A172 (cell line): ENCODE measurements around the gene KRTAP5-11. TPM values are rescaled to one million over a fixed set of nuclear protein-coding genes. Genes with fewer than 3 reads are reported as not detected.
"Not testable (repeated sequence)": the region's sequence is repeated elsewhere in the genome, so short reads cannot be mapped to it uniquely, and the experiment has no call there.

Experiments used
- DNase-seq: peaks from one replicate; pipeline ENCODE4 v3.0.0-alpha.2; 2015; ENCODE audit warnings: low spot score
- total RNA-seq: library from RNA; depleted of rRNA; stranded (reverse); fragments of >200 nt; shearing (Covaris generic); gene quantifications from 2 replicates; pipeline ENCODE4 v1.2.3, GENCODE V29; 2014

KRTAP5-11 gene
- total RNA-seq, 1 experiment from 2014 or later: not detected

DNA sequence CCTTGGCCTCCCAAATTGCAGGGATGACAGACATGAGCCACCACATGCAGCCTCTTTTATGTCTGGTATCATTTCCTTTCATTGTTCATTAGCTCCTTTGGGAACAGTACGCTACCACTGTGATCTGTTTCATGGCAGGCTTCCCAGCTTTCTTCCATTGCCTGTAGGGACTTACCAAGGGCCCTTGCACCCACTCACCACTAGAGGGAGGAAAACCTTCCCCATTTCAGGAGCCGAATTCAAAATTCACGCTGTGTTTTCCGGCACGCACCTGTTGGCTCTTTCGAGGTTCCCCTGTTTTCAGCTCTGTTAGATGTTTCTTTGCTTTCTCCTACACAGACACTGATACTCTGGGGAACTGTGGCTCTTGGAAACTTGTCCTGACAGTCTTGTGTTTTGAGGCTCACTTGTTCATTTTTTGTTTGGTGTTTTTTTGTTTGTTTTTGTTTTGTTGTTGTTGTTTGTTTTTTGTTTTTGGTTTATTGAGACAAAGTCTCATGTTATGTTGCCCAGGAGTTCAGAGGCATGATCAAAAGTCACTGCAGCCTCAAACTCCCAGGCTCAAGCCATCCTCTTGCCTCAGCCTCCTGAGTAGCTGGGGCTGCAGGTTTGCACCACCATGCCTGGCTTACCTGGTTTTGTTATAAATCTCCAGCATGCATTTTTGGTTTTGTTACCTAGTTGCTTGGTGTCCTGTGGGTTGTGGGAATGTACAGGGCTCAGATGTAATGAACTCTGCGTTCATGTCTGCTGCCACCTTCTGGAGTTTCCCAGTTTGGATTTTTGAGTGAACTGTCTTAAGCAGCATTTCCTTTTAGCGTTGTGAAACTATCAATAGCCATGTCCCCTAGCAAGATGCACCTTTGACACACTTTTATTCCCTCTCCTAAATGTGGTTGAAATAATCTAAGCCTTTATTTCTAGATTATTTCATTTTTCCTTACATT lies 2.3 kb downstream of the KRTAP5-11 start:
- DNase-seq: peak; percentile 89

DNA sequence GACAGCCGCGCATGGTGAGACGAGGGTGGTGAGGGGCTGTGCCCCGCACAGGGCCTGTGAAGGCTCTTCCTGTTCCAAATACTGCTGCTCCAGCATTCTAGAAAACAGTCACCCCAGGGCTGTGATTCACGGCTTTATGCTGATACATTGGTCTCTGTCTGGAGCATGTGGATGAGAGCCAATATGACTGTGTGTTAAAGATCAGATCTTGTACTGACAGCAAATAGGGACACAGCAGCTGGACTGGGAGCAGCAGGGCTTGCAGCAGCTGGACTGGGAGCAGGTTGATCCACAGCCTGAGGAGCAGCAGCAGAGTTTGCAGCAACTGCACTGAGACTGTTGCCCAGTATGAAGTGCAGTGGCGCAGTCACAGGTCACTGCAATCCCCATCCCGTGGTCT lies 3.2 kb downstream of the KRTAP5-11 start:
- DNase-seq: not testable (repeated sequence)

GRCh38 chr11:71577469-71578004 lies 5.1 kb downstream of the KRTAP5-11 start:
- DNase-seq: no peak

DNA sequence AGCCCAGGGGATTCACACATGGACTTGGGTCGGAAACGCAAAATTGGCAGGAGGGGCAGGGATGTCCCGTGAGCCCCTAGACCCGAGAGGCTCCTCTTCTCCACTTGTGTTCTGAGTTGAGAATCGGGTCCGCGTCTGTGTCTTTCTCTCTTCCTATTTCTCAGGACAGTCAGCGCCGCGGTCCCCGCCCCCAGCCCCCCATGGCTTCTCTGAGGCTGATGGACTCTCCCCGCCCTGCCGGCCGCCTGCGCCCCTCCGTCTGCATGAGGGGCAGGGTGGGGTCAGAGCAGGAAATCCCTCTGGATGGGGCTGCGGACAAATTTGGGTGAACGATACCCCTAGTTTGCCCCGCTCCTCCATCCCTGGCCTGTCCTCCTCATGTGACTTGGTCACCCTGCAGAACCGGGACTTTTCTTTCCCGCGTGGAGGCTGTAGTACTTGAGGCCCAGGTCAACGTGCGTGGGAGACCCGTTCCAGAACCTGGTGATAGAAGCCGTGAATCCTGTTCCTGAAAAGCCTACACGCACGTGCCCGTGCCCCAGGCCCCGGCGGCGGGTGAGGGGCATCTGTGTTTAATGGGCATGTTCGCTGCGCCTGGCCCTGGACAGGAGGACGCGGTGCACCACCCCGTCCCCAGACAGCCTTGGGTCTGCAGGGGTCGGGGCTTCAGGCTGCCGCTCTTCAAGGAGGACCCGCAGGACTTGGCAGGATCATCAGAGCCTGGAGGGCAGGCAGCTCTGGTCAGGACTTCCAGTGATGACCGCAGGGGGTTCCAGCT lies 5.8 kb downstream of the KRTAP5-11 start:
- not testable (repeated sequence) for DNase-seq

DNA sequence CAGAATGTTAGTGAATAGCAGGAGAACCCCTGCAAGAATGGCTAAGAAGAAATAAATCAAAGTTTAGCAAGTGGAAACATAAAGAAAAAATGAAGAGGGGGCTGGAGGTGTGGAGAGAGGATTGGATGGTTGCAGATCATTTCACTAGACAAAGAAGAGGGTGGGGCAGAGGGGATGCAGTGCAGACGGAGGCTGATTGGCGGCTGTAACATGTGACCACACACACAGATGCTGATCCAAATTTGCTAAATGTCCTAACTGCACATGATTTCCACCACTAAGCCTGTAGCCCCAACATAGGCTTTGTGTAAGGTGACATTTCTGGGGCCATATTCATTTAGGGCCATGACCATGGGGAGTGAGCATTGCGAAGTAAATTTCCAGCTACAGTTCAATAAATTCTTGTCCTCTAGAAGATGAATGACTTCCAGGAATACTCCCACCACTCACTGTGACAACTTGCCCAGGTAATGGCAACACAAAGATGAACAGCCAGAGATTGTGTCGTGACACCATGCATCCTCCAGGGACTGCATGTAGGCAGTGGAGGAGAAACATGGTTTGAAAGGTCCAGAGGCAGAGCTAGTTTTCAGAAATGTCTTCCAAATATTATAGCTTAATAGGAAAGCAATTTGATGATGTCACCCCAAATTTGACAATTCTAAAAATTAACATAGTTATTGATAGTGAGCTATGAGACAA lies 6.8 kb downstream of the KRTAP5-11 start:
- DNase-seq: no peak

- DNase-seq: no peak
Observed at GRCh38 chr11:71574418-71574817, 8.3 kb downstream of the KRTAP5-11 start.

- no peak for DNase-seq
Observed at GRCh38 chr11:71572811-71573210, 9.9 kb downstream of the KRTAP5-11 start.

GRCh38 chr11:71571101-71571850 lies 11.4 kb downstream of the KRTAP5-11 start:
- not testable (repeated sequence) for DNase-seq

DNA sequence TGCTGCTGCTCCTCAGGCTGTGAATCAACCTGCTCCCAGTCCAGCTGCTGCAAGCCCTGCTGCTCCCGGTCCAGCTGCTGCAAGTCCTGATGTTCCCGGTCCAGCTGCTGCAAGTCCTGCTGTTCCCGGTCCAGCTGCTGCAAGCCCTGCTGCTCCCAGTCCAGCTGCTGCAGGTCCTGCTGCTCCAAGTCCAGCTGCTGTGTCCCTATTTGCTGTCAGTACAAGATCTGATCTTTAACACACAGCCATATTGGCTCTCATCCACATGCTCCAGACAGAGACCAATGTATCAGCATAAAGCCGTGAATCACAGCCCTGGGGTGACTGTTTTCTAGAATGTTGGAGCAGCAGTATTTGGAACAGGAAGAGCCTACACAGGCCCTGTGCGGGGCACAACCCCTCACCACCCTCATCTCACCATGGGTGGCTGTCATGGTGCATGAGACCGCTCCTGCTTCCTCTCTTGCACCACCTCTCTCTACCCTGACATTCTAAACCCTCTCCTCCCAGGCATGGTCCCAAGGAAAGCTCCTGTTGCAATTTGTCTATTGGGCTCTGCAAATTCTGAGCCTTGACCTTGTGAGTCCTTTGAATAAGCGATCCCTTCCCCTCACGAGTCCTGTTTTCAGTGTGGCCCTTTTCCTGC lies 13.8 kb downstream of the KRTAP5-11 start:
- DNase-seq: no peak

GRCh38 chr11:71567633-71568032 lies 15.0 kb downstream of the KRTAP5-11 start:
- not testable (repeated sequence) for DNase-seq

DNA sequence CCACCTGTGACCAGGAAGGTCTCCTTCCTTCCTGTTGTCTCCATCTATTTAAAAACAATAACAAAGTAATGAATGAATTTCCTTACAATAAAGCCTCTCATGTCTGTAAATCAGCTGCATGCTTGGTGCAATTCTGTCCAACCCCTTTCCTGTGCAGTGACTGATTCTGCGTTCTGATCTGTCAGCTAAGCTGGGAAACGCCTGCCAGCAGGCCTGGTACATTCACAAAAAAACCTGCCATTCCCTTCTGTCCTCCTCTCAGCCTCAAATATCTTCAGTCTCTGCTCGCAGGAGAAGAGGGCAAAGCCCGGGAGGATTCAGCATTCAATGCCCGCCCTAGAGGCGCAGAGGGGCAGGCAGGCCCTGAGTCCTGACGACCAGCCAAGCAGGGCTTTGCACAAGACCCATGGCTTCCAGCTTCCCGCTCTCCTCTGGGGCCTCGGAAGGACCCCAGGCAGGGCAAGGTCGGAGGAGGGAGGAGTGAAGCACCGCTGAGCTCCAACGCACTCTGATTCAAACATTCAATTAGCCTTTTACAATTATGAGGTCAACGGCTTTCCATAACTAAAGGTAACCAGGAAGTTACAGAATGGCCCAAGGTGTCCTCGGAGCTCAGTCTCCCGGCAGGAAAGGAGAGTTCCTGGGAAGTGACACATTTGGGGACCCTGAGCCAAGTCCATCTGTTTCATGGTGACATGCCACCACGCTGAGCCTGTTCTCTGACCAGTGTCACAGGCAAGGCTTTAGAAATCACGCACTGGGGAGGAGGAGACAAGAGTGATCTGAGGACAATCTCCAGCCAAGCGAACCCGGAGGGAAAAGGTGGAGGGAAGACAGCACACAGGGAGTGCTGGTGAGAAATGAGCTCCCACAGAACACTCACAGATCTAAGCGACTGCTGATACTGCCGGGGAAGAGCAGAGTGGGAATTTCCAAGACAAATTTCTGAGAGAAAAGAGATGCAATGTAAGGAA lies 15.8 kb downstream of the KRTAP5-11 start:
- not testable (repeated sequence) for DNase-seq

GRCh38 chr11:71566081-71566620 lies 16.5 kb downstream of the KRTAP5-11 start:
- DNase-seq: no peak

DNA sequence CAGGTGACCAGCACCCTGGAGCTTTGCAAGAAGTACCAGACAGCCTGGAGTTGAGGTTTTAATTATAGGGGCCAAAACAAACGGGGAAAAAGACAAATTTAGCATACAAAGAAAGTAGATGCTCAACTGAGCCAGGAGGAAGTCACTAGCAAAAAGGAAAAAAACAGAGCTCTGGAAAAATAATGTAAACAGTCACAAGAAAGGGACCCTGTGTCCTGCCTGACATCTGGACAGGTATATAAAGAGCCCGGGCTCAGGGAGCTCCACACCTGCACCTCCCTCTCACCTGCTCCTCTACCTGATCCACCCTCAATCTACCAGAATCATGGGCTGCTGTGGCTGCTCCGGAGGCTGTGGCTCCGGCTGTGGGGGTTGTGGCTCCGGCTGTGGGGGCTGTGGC lies 17.4 kb downstream of the KRTAP5-11 start, which contains the start of gene KRTAP5-10:
TSS of gene KRTAP5-10 (plus strand) at position 301 of the 400 bp plus-strand sequence. CDS start at position 326, 25 bp downstream.
- DNase-seq: no peak

DNA sequence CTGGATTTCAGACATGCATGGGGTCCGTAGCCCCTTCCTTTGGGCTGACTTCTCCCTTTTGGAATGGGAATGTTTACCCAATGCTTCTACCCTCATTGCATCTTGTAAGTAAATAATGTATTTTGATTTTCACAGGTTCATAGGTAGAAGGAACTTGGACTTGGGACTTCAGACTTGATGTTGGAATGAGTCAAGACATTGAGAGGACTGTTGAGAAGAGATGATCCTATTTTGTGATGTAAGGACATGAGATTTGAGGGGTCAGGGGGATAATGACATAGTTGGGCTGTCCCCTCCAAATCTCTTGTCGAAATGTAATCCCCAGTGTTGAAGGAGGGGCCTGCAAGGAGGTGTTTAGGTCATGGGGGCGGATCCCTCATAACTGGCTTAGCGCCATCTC lies 18.2 kb downstream of the KRTAP5-11 start:
- no peak for DNase-seq

DNA sequence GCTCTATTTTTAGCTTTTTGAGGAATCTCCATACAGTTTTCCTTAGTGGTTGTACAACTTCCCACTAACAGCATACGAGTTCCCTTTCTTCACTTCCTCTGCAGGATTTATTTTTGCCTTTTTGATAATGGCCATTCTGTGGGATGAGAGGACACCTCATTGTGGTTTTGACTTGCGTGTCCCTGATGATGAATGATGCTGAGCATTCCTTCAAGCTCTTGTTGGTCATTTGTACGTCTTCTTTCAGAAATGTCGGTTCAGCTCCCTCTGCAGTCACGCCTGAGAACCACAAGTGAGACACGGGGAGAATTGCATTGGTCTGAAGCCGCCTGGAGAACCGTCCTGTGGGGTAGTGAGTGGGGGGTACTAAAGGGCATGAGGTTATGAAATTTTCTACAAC lies 19.3 kb downstream of the KRTAP5-11 start:
- peak; percentile 82 for DNase-seq

DNA sequence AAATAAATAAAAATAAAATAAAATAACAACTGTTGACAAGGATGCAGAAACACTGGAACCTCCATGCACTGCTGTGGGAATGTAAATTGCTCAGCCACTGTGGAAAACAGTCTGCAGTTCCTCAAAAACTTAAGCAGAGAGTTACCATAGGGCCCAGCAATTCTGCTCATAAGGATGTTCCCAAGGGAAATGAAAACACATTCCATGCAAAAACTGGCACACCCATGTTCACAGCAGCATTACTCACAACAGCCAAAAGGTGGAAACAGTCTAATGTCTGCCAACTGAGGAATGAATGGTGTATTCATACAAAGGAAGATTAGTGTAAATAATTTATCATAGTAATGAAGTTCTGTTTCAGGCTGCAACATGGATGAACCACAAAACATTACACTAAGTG lies 20.6 kb downstream of the KRTAP5-11 start:
- DNase-seq: no peak

DNA sequence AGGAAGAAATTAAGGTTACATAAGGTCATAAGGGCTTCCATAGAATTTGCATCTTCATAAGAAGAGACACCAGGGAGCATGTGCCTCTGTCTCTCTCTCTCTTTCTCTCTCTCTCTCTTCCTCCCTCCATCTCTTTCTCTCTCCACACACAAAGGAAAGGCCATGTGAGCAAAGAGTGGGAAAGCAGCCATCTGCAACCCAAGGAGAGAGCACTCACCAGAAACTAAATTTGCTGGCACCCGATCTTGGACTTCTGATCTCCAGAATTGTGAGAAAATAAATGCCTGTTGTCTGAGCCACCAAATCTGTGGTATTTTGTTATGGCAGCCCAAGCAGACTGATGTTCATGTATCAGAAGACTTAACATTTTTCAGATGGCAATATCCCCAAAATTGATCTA lies 23.7 kb downstream of the KRTAP5-11 start:
- DNase-seq: no peak

DNA sequence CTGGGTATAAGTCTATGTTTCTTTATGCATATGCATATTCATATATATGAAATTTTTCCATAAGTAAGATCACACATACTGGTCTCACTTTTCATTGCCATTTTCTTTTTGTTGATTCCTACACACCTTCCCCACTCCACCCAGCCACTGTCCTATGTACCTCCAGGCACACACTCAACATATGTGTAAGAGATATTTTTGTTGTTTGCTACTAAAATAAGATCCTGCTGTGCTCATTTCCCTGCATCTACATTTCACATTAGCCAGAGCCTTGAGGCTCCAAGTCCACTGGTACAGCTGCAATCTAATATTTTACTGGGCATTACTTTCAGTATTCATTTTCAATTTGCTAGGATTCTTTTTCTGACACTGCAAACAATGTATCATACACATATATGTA lies 25.4 kb downstream of the KRTAP5-11 start:
- no peak for DNase-seq

GRCh38 chr11:71556018-71556417 lies 26.7 kb downstream of the KRTAP5-11 start:
- no peak for DNase-seq
